Bronchial epithelial cell (primary cell): ENCODE results near the gene DGKB. TPM values are rescaled to one million over a fixed set of nuclear protein-coding genes. Genes with fewer than 3 reads are reported as not detected.

Experiments
- DNase-seq: peaks from one replicate; pipeline ENCODE4 v3.0.0-alpha.2; 2010; ENCODE audit warnings: low read depth
- FAIRE-seq: peaks from 2 replicates; lab custom pipeline; 2011; peaks lifted over from hg19 to GRCh38; lab: Jason Lieb, UNC
- H3K27me3 ChIP-seq: 2 replicates; pipeline ENCODE4 v1.5.1; 2011; ENCODE audit warnings: low read length; ENCODE audit not compliant: control insufficient read depth, insufficient read depth
- H3K36me3 ChIP-seq: 2 replicates; pipeline ENCODE4 v1.5.1; 2011; ENCODE audit warnings: low read length; ENCODE audit not compliant: control insufficient read depth, insufficient read depth
- H3K4me3 ChIP-seq: 2 replicates; pipeline ENCODE4 v1.5.1; 2011; ENCODE audit warnings: mild to moderate bottlenecking, low read depth, low read length, control low read depth
- total RNA-seq: library from RNA; depleted of rRNA; stranded (reverse); fragments of >200 nt; gene quantifications from 2 replicates; pipeline ENCODE4 v1.2.1, GENCODE V29; 2014
- TF ChIP-seq, protein P1 (sequence below): IDR thresholded peaks from 2 replicates; pipeline ENCODE4 v1.5.1; 2011; ENCODE audit warnings: mild to moderate bottlenecking, moderate library complexity, low read length, control low read depth, inconsistent platforms; ENCODE audit not compliant: insufficient read depth, severe bottlenecking

Gene DGKB
- total RNA-seq, 1 donor from 2014 or later = not detected

DNA sequence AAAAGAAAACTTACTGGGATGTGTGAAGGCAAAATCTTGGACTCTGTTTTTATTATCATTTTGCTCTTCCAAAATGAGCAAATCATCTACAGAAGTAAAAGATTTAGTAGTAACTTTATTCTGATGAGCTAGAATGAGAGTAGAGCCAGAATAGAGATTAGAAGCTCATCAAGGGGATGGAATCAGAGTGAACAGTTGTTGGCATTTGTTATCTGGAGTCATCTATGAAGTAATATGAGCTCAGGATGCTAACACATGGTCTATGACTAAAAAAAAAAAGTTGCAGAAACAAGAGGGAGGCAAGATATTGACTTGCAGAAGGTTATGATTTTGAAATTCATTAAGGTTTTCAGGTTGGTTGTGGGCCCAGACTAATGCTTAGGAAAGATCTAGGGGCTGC lies 504.0 kb downstream of the DGKB start:
- TF ChIP-seq, protein P1, sequence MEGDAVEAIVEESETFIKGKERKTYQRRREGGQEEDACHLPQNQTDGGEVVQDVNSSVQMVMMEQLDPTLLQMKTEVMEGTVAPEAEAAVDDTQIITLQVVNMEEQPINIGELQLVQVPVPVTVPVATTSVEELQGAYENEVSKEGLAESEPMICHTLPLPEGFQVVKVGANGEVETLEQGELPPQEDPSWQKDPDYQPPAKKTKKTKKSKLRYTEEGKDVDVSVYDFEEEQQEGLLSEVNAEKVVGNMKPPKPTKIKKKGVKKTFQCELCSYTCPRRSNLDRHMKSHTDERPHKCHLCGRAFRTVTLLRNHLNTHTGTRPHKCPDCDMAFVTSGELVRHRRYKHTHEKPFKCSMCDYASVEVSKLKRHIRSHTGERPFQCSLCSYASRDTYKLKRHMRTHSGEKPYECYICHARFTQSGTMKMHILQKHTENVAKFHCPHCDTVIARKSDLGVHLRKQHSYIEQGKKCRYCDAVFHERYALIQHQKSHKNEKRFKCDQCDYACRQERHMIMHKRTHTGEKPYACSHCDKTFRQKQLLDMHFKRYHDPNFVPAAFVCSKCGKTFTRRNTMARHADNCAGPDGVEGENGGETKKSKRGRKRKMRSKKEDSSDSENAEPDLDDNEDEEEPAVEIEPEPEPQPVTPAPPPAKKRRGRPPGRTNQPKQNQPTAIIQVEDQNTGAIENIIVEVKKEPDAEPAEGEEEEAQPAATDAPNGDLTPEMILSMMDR = no peak
- FAIRE-seq (no peak), DNase-seq (no peak)
- no peak overlapping the region for H3K4me3 ChIP-seq
- H3K36me3 ChIP-seq = no peaks in the 10 kb centered on the region
- no peaks in the 10 kb centered on the region for H3K27me3 ChIP-seq

DNA sequence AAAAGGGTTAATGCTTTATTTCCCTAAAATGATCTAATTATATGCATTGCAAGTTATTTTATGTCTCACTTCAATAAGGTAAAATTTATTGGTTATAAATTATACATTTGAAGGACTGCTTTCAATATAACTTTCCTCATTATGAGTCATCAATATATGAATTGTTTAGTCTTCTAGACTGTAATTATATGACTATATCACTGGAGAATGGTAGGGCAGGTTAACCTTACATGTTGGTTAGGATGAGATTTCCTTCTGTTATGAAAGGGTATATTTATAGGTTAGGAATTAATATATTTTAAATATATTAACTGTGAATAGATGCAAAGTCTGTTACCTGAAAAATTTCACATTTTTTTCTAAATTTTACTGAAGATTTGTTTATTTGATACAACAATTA lies 506.7 kb downstream of the DGKB start:
- TF ChIP-seq, protein P1 = no peak
- no peak overlapping the region for H3K4me3 ChIP-seq
- no peaks in the 10 kb centered on the region for H3K36me3 ChIP-seq
- FAIRE-seq (no peak), DNase-seq (peak; percentile 45)
- H3K27me3 ChIP-seq = no peaks in the 10 kb centered on the region

DNA sequence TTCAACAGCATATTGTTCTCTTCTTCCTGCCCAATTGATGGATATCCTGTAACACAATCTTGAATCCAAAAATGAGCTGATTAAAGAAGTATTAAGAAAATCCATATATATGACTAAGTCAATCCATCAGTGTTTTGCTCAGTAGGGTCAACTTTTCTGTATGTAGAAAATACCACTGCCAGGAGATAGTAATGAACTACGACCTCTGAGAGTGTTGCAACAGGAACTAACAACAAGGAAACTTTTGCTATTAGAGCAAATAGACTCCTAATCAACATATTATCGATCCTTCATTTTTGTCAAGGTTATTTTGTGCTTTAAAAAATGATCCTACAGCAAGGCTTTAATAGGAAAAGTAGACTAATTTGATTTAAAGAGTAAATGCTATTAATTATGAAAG lies 507.8 kb downstream of the DGKB start:
- TF ChIP-seq, protein P1 = no peak
- Histone ChIP-seq H3K27me3 (no peaks in the 10 kb centered on the region), H3K36me3 (no peaks in the 10 kb centered on the region), H3K4me3 (no peak overlapping the region)
- FAIRE-seq = no peak
- DNase-seq = no peak

DNA sequence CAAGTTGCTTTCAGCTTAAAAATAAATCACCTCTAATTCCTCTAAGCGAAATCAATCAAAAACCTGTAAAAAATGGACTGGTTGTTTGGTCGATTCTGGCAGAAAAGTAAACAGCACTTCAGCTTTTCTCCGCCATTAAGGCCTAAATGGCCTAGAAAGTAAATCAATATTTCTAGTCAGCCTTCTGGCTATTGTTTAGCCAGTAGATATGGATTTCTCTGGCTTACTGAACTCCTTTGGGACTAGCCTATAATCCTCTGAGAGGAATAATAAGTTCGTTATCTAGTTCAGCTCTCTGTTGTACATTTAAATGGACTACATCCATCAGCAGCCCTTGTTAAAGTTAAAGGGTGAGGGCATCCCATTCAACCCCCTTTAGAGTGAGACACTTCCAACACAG lies 513.0 kb downstream of the DGKB start:
- no peaks in the 10 kb centered on the region for H3K27me3 ChIP-seq
- no peak overlapping the region for H3K4me3 ChIP-seq
- no peak for FAIRE-seq
- TF ChIP-seq, protein P1 = no peak
- H3K36me3 ChIP-seq = no peaks in the 10 kb centered on the region
- DNase-seq = no peak

DNA sequence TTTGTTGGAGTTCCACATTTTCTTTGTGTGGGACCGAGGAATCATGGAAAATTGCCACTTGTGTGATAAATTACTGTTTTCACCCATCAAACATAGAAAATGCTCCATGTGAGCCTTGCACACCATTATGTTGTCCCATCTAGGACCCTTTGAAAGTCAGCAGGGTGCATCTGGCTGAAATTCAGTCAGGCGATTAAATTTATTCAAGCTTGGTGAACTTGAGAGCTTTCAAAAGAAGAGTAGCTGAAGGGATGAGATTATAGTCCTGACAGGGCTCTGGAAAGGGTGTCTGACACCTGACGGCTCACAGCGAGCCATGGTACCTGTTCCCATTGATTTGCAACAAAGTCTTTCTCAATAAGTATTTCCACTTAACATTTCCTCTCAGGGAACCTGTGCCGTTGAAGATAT lies 513.4 kb downstream of the DGKB start:
- no peak for FAIRE-seq
- Histone ChIP-seq H3K4me3 (no peak overlapping the region), H3K36me3 (no peaks in the 10 kb centered on the region), H3K27me3 (no peaks in the 10 kb centered on the region)
- no peak for DNase-seq
- TF ChIP-seq, protein P1 = no peak

DNA sequence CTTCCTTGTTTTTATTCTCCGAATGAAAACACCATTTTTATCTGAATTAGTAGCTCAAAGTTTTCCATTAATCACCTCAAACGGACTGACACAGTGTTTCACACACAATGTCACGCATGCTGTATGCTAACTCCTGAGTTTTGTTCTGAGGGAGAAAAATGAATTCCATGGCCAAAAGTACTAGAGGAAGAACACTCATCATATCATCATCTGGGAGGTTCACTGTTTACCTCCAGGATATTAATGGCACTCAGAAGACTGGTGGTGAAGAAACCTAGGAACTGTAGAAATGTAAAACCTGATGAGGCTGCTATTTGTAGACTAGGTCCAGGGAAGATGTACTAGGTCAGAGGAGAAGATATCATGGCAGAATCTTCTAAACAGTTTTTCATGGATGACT lies 517.5 kb downstream of the DGKB start:
- H3K36me3 ChIP-seq = no peaks in the 10 kb centered on the region
- FAIRE-seq = no peak
- peak; percentile 49 for DNase-seq
- H3K27me3 ChIP-seq = no peaks in the 10 kb centered on the region
- TF ChIP-seq, protein P1 = no peak
- no peak overlapping the region for H3K4me3 ChIP-seq
